ENCODE results near the gene RHBDD1.
A peak's percentile ranks its signal among the peaks of the same experiment; 100 is the strongest.

Gene RHBDD1

GRCh38 chr2:226994775-226995174 lies 158.9 kb downstream of the RHBDD1 start:
- DNase-seq = no peak

GRCh38 chr2:226995625-226996041 lies 159.8 kb downstream of the RHBDD1 start:
- DNase-seq = peak; percentile 38

GRCh38 chr2:226999661-227000060 lies 163.8 kb downstream of the RHBDD1 start:
- no peak for DNase-seq

- DNase-seq = no peak
Measured at GRCh38 chr2:227000123-227000522, 164.3 kb downstream of the RHBDD1 start.

GRCh38 chr2:227004482-227004881 lies 168.6 kb downstream of the RHBDD1 start:
- DNase-seq = no peak

- DNase-seq = no peak
Measured at GRCh38 chr2:227006189-227006897, 170.5 kb downstream of the RHBDD1 start.

GRCh38 chr2:227007148-227007547 lies 171.3 kb downstream of the RHBDD1 start:
- no peak for DNase-seq

GRCh38 chr2:227007940-227008339 lies 172.1 kb downstream of the RHBDD1 start:
- no peak for DNase-seq

- no peak for DNase-seq
Measured at GRCh38 chr2:227010433-227010832, 174.6 kb downstream of the RHBDD1 start.

GRCh38 chr2:227013330-227013729 lies 177.5 kb downstream of the RHBDD1 start:
- no peak for DNase-seq

GRCh38 chr2:227013881-227014280 lies 178.0 kb downstream of the RHBDD1 start:
- DNase-seq = no peak

- DNase-seq = no peak
Measured at GRCh38 chr2:227016894-227017293, 181.0 kb downstream of the RHBDD1 start.

GRCh38 chr2:227020416-227020815 lies 184.6 kb downstream of the RHBDD1 start:
- no peak for DNase-seq

- no peak for DNase-seq
Measured at GRCh38 chr2:227022608-227023007, 186.8 kb downstream of the RHBDD1 start.

- DNase-seq = no peak
Measured at GRCh38 chr2:227025510-227025909, 189.7 kb downstream of the RHBDD1 start.

- DNase-seq = no peak
Measured at GRCh38 chr2:227029426-227030105, 193.7 kb downstream of the RHBDD1 start.

- no peak for DNase-seq
Measured at GRCh38 chr2:227030789-227031188, 194.9 kb downstream of the RHBDD1 start.

- DNase-seq = no peak
Measured at GRCh38 chr2:227031379-227031778, 195.5 kb downstream of the RHBDD1 start.

GRCh38 chr2:227033471-227034148 lies 197.8 kb downstream of the RHBDD1 start:
- DNase-seq = peak; percentile 30

- no peak for DNase-seq
Measured at GRCh38 chr2:227035711-227036367, 200.0 kb downstream of the RHBDD1 start.

GRCh38 chr2:227036527-227036926 lies 200.7 kb downstream of the RHBDD1 start:
- DNase-seq = no peak

GRCh38 chr2:227038550-227039189 lies 202.8 kb downstream of the RHBDD1 start:
- no peak for DNase-seq

GRCh38 chr2:227043981-227044380 lies 208.1 kb downstream of the RHBDD1 start:
- DNase-seq = no peak

Data from 8988T (cell line).